Aorta (tissue), 5 donors: ENCODE results near the gene CYBA. TPM values are rescaled to one million over a fixed set of nuclear protein-coding genes. Genes with fewer than 3 reads are reported as not detected.
A peak's percentile ranks its signal among the peaks of the same experiment; 100 is the strongest.

Experiments
- ATAC-seq: fragments of 200-7000 bp; cut with Tn5 transposase; one replicate; pipeline ENCODE4 v1.9.1; 2022; ENCODE audit warnings: moderate library complexity; ENCODE audit not compliant: low FRiP score
- DNase-seq, 2 donors: peaks; one replicate each; pipeline ENCODE4 v3.0.0-alpha.2; 2020
- H3K27ac ChIP-seq, 2 donors: one replicate each; pipeline ENCODE4 v1.5.1; 2013; ENCODE audit warnings: low read length in 2 of 2, mild to moderate bottlenecking in 2 of 2, moderate library complexity in 2 of 2, control low read depth in 1 of 2, inconsistent platforms in 1 of 2, low read depth in 1 of 2
- H3K27me3 ChIP-seq, 2 donors: one replicate each; pipeline ENCODE4 v1.6.1; 2013; ENCODE audit warnings: control low read depth in 1 of 2, low read length in 1 of 2, mild to moderate bottlenecking in 1 of 2, moderate library complexity in 1 of 2; ENCODE audit not compliant: insufficient read depth in 2 of 2, control insufficient read depth in 1 of 2
- H3K36me3 ChIP-seq, 2 donors: one replicate each; pipeline ENCODE4 v1.6.1; 2013; ENCODE audit warnings: control low read depth in 1 of 2, low read length in 1 of 2, mild to moderate bottlenecking in 1 of 2; ENCODE audit not compliant: insufficient read depth in 2 of 2, control insufficient read depth in 1 of 2
- H3K4me1 ChIP-seq, 2 donors: one replicate each; pipeline ENCODE4 v1.6.1; 2013; ENCODE audit warnings: low read length in 2 of 2, control low read depth in 1 of 2, mild to moderate bottlenecking in 1 of 2, moderate library complexity in 1 of 2; ENCODE audit not compliant: insufficient read depth in 2 of 2, control insufficient read depth in 1 of 2
- H3K4me3 ChIP-seq, 2 donors: one replicate each; pipeline ENCODE4 v1.5.1; 2013; ENCODE audit warnings: low read length in 2 of 2, control low read depth in 1 of 2, mild to moderate bottlenecking in 1 of 2
- H3K9me3 ChIP-seq: one replicate; pipeline ENCODE4 v1.6.1; 2013; ENCODE audit warnings: mild to moderate bottlenecking, low read length; ENCODE audit not compliant: control insufficient read depth
- WGBS, 2 donors: extraction: QIAGEN DNeasy Blood & Tissue Kit; methylation state at CpG; one replicate each; pipeline ENCODE4 v1.1.7; 2013; 5-methylcytosine and 5-hydroxymethylcytosine counted together
- intact Hi-C, 2 donors: fragments of 100-400 bp; cut with DNase I; formaldehyde crosslinking; loops; one replicate each; pipeline versions ENCODE4 v1.14.2 to v1.15.0; 2022
- polyA plus RNA-seq, 2 donors: library from polyadenylated mRNA; stranded (reverse); fragments of 200-250 nt; gene quantifications; one replicate each; pipeline ENCODE4 v1.2.3, GENCODE V29; 2013
- total RNA-seq, 2 donors: library from RNA; stranded (reverse); fragmentation: NEBNext Ultra II Directional; extraction: Animal tissue kit (Norgen Biotek cat#: 25700); gene quantifications; one replicate each; pipeline ENCODE4 v1.2.1, GENCODE V29; 2021
- donor health status: healthy with polysubstance abuse.
- donor health status: Bipolar disorder and iron deficiency.
- donor health status: DM: no; HTN: no; CAD: no.
- donor health status: DM: no; HTN: no; CAD: no.
- donor health status: DM: yes; HTN: yes; CAD: no.

CYBA gene
- total and polyA plus RNA-seq, 4 donors = 79.2 to 148 (median 103) TPM

GRCh38 chr16:88646345-88647034 lies 4.4 kb downstream of the CYBA start:
- H3K4me3 ChIP-seq = no peak overlapping the region
- H3K27me3 ChIP-seq = no peaks in the 10 kb centered on the region
- no peaks in the 10 kb centered on the region for H3K4me1 ChIP-seq
- WGBS, 2 donors = 85 to 86% methylated on average over 28 of the region's 28 CpGs
- no peaks in the 10 kb centered on the region for H3K9me3 ChIP-seq
- ATAC-seq (no peak), DNase-seq (peak in 1 of 2 donors; percentile 40)
- intact Hi-C loops = no loop called here
- H3K27ac ChIP-seq = no peak overlapping the region
- H3K36me3 ChIP-seq = no peaks in the 10 kb centered on the region

DNA sequence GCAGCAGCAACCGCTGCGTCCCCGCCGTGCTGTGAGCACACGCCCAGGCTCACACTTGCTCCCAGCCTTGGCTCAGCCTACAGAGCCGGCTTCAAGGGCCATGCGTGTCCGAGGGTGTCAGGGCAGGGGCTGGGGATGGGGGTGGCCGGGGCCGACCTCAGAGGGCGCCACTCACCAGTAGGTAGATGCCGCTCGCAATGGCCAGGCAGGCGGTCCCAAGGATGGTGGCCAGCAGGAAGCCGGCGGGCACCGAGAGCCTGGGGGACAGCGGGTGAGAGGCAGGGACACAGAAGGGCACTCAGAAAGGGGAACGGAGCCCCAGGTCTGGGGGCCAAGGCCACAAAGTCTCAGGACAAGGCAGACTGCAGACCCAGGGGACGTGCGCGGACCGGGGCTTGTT lies 4.9 kb downstream of the CYBA start:
- Histone ChIP-seq H3K9me3 (no peaks in the 10 kb centered on the region), H3K4me1 (no peaks in the 10 kb centered on the region), H3K27ac (no peak overlapping the region), H3K4me3 (no peak overlapping the region), H3K36me3 (no peaks in the 10 kb centered on the region), H3K27me3 (no peaks in the 10 kb centered on the region)
- DNase-seq (no peak), ATAC-seq (no peak)
- WGBS, 2 donors = 90% methylated on average over 23 of the region's 23 CpGs
- intact Hi-C loops = no loop called here

DNA sequence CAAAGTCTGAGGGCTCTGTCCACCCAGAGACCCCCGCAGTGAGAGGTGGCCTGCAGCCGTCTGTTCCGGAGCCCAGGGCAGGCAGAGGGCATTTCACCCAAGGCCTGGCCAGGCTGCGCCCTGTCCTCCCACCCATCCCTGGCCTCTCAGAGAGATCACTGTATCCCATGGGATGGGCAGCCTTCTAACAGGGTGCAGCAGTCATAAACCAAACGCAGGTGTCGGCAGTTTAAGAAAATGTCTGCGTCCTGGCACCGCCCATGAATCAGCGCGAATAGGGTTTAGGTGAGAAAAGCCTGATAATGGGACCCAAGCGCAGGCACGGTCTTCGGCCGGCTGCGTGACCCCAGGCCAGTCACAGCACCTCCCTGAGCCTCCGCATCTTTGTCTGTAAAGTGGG lies 5.4 kb downstream of the CYBA start:
- H3K4me1 ChIP-seq = no peaks in the 10 kb centered on the region
- intact Hi-C loops = no loop called here
- WGBS, 2 donors = 93 to 96% methylated on average over 16 of the region's 16 CpGs

DNA sequence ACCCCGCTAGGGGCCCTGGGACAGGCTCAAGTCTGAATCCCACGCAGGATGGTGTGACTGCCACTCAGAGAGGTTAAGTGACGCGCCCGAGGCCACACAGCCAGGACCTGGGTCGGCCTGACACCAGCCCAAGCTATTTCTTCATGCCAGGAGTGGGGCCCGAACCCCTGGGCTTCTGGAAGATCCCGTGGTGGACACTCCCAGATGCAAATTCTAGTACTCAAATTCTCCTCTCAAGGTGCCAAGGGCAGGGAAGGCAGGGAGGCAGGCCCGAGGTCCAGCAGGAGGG lies 7.3 kb downstream of the CYBA start:
- ATAC-seq (no peak), DNase-seq (no peak)
- WGBS, 2 donors = 90% methylated on average over 7 to 9 of the region's 9 CpGs
- Histone ChIP-seq H3K4me3 (no peak overlapping the region), H3K27ac (no peak overlapping the region), H3K36me3 (no peaks in the 10 kb centered on the region), H3K27me3 (no peaks in the 10 kb centered on the region), H3K4me1 (no peaks in the 10 kb centered on the region), H3K9me3 (no peaks in the 10 kb centered on the region)
- intact Hi-C loops = no loop called here

More for the DNA sequence above, 5.4 kb downstream of the CYBA start:
- Histone ChIP-seq H3K36me3 (no peaks in the 10 kb centered on the region), H3K27me3 (no peaks in the 10 kb centered on the region), H3K27ac (no peak overlapping the region), H3K4me3 (no peak overlapping the region), H3K9me3 (no peaks in the 10 kb centered on the region)
- DNase-seq (no peak), ATAC-seq (no peak)

GRCh38 chr16:88642881-88643643 lies 7.8 kb downstream of the CYBA start:
- ATAC-seq = no peak
- intact Hi-C loops = no loop called here
- H3K27ac ChIP-seq = no peak overlapping the region
- no peaks in the 10 kb centered on the region for H3K4me1 ChIP-seq
- no peaks in the 10 kb centered on the region for H3K9me3 ChIP-seq
- no peak for DNase-seq
- no peak overlapping the region for H3K4me3 ChIP-seq
- no peaks in the 10 kb centered on the region for H3K27me3 ChIP-seq
- no peaks in the 10 kb centered on the region for H3K36me3 ChIP-seq
- WGBS, 2 donors = 85 to 89% methylated on average over 42 to 58 of the region's 58 CpGs

- H3K27ac ChIP-seq = no peak overlapping the region
- no peaks in the 10 kb centered on the region for H3K27me3 ChIP-seq
- ATAC-seq = no peak
- DNase-seq = no peak
- no peaks in the 10 kb centered on the region for H3K36me3 ChIP-seq
- no peaks in the 10 kb centered on the region for H3K9me3 ChIP-seq
- H3K4me1 ChIP-seq = no peaks in the 10 kb centered on the region
- intact Hi-C loops = no loop called here
- WGBS, 2 donors = 60 to 65% methylated on average over 17 of the region's 17 CpGs
- no peak overlapping the region for H3K4me3 ChIP-seq
Measured at GRCh38 chr16:88640498-88641247, 10.2 kb downstream of the CYBA start.

- intact Hi-C loops = no loop called here
- no peaks in the 10 kb centered on the region for H3K36me3 ChIP-seq
- H3K27ac ChIP-seq = no peak overlapping the region
- H3K4me1 ChIP-seq = no peaks in the 10 kb centered on the region
- H3K27me3 ChIP-seq = no peaks in the 10 kb centered on the region
- H3K9me3 ChIP-seq = no peaks in the 10 kb centered on the region
- no peak for ATAC-seq
- DNase-seq = no peak
- WGBS, 2 donors = 32 to 40% methylated on average over 13 of the region's 13 CpGs
- no peak overlapping the region for H3K4me3 ChIP-seq
Measured at GRCh38 chr16:88640039-88640495, 10.8 kb downstream of the CYBA start.

DNA sequence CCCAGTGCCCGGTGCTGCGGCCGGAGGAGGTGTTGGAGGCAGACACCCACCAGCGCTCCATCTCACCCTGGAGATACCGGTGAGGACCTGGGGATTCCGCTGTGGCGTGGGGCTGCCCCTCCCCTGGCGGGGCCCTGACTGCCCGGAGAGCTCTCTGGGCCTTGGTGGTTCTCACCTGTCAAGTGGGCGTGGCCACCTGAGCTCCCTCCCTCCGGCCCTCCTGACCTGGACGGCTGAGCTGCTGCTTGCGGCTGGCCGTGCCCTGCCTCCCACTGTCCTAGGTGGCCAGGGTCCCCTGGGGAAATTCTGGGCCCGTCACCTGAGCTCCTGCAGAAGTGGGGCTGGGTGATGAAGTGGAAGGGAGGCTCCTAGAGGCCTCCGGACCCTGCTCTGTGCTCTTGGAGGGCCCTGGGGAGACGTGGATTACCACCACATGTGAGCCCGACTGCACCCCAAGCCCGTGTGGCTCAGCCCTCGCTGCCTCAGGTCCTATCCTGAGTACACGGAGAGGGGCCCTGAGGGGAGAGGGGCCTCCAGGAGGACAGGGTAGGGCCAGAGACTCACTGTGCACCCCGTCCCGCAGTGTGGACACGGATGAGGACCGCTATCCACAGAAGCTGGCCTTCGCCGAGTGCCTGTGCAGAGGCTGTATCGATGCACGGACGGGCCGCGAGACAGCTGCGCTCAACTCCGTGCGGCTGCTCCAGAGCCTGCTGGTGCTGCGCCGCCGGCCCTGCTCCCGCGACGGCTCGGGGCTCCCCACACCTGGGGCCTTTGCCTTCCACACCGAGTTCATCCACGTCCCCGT lies 11.4 kb downstream of the CYBA start:
- H3K9me3 ChIP-seq = no peaks in the 10 kb centered on the region
- H3K36me3 ChIP-seq = no peaks in the 10 kb centered on the region
- intact Hi-C loops = no loop called here
- ATAC-seq = no peak
- DNase-seq = no peak
- H3K4me1 ChIP-seq = no peaks in the 10 kb centered on the region
- no peaks in the 10 kb centered on the region for H3K27me3 ChIP-seq
- H3K4me3 ChIP-seq = no peak overlapping the region
- 20 to 23% methylated on average over 42 to 45 of the region's 45 CpGs for WGBS, 2 donors
- H3K27ac ChIP-seq = no peak overlapping the region
